IMR-90 (cell line): ENCODE results near the gene PPP4C.

Experiments
- CEBPB ChIP-seq: IDR thresholded peaks from 2 replicates; pipeline ENCODE4 v1.6.1; 2012; ENCODE audit warnings: low read depth, low read length, improper control_type of control experiment
- MXI1 ChIP-seq: IDR thresholded peaks from 2 replicates; pipeline ENCODE4 v1.6.1; 2012; ENCODE audit warnings: low read depth, mild to moderate bottlenecking, low read length, moderate library complexity, borderline replicate concordance
- TF ChIP-seq, protein P1 (sequence below): conservative IDR thresholded peaks from 2 replicates; pipeline ENCODE4 v1.5.1; 2012; ENCODE audit warnings: mild to moderate bottlenecking, low read depth, low read length, improper control_type of control experiment

DNA sequence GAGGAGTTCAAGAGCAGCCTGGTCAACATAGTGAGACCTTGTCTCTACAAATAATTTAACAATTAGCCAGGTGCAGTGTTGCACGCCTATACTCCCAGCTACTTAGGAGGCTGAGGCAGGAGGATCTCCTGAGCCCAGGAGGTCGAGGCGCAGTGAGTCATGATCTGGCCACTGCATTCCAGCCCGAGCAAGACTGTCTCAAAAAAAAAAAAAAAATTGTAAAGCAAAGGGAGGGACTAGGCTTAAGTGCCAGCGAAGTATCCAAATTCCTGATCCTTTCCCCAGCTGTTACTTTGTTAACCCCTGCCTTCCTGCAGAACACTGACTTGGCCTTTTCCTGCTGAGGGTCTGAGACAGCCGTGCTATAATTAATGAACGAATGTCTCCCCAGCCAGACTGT, 34.9 kb downstream of the PPP4C start:
- TF ChIP-seq, protein P1, sequence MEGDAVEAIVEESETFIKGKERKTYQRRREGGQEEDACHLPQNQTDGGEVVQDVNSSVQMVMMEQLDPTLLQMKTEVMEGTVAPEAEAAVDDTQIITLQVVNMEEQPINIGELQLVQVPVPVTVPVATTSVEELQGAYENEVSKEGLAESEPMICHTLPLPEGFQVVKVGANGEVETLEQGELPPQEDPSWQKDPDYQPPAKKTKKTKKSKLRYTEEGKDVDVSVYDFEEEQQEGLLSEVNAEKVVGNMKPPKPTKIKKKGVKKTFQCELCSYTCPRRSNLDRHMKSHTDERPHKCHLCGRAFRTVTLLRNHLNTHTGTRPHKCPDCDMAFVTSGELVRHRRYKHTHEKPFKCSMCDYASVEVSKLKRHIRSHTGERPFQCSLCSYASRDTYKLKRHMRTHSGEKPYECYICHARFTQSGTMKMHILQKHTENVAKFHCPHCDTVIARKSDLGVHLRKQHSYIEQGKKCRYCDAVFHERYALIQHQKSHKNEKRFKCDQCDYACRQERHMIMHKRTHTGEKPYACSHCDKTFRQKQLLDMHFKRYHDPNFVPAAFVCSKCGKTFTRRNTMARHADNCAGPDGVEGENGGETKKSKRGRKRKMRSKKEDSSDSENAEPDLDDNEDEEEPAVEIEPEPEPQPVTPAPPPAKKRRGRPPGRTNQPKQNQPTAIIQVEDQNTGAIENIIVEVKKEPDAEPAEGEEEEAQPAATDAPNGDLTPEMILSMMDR = no peak
- TF ChIP-seq CEBPB (no peak), MXI1 (no peak)
